Body of pancreas (tissue), 4 donors: ENCODE results near the gene SLC38A11.

ENCODE experiments used
- CTCF ChIP-seq, 7 experiments: fragments of 450-650 bp in 4 of 7; fragments of 200-600 bp in 3 of 7; sonication (generic) in 3 of 7; IDR thresholded peaks; one replicate each; pipeline ENCODE4 v1.5.1; 2016 to 2019; ENCODE audit warnings: antibody characterized with exemption in 7 of 7
- POLR2A ChIP-seq, 3 donors: fragments of 450-650 bp; IDR thresholded peaks; one replicate each; pipeline ENCODE4 v1.6.1; 2016; ENCODE audit warnings: antibody characterized with exemption in 3 of 3, mild to moderate bottlenecking in 2 of 3

- TF ChIP-seq CTCF (IDR thresholded peaks at IDR 0.05) (no peak), POLR2A (IDR thresholded peaks at IDR 0.05) (no peak)
Measured at GRCh38 chr2:164888592-164888991, 66.7 kb downstream of the SLC38A11 start.
